Glutamatergic neuron (in vitro differentiated cells): ENCODE data around the gene AUTS2. TPM values are rescaled to one million over a fixed set of nuclear protein-coding genes. Genes with fewer than 3 reads are reported as not detected.

Experiments used
- DNase-seq: peaks from one replicate; pipeline ENCODE4 v3.0.0; 2022
- H3K27ac Mint-ChIP-seq: one replicate; pipeline ENCODE4 v1.8.0; 2020; ENCODE audit warnings: mild to moderate bottlenecking, mixed read lengths, inconsistent platforms; ENCODE audit not compliant: unreplicated experiment
- H3K27me3 Mint-ChIP-seq: one replicate; pipeline ENCODE4 v1.8.0; 2020; ENCODE audit warnings: mild to moderate bottlenecking, moderate library complexity, mixed read lengths, inconsistent platforms; ENCODE audit not compliant: unreplicated experiment
- H3K36me3 Mint-ChIP-seq: one replicate; pipeline ENCODE4 v1.8.0; 2020; ENCODE audit warnings: mild to moderate bottlenecking, mixed read lengths, inconsistent platforms; ENCODE audit not compliant: unreplicated experiment
- H3K4me1 Mint-ChIP-seq: one replicate; pipeline ENCODE4 v1.8.0; 2020; ENCODE audit warnings: mild to moderate bottlenecking, low read depth, mixed read lengths, inconsistent platforms; ENCODE audit not compliant: unreplicated experiment
- H3K4me3 Mint-ChIP-seq: one replicate; pipeline ENCODE4 v1.8.0; 2020; ENCODE audit warnings: mild to moderate bottlenecking, mixed read lengths, inconsistent platforms; ENCODE audit not compliant: unreplicated experiment
- H3K9me3 Mint-ChIP-seq: one replicate; pipeline ENCODE4 v1.8.0; 2020; ENCODE audit warnings: mild to moderate bottlenecking, moderate library complexity, mixed read lengths, inconsistent platforms; ENCODE audit not compliant: unreplicated experiment
- CTCF ChIP-seq: fragments of 200-600 bp; sonication (generic); IDR thresholded peaks from one replicate; pipeline ENCODE4 v1.5.0; 2021; ENCODE audit not compliant: partially characterized antibody, unreplicated experiment
- total RNA-seq: library from RNA; stranded (reverse); fragmentation: NEBNext Ultra II Directional; extraction: Animal tissue kit (Norgen Biotek cat#: 25700); gene quantifications from one replicate; pipeline ENCODE4 v1.2.1, GENCODE V29; 2021; ENCODE audit not compliant: unreplicated experiment

Gene AUTS2
- total RNA-seq, 1 donor from 2014 or later = 300 TPM

- no peak for TF ChIP-seq CTCF
- no peak for DNase-seq
- Mint-ChIP-seq H3K4me3 (no peak overlapping the region), H3K27ac (no peak overlapping the region), H3K4me1 (peaks cover 49% of the 10 kb centered on the region), H3K9me3 (peaks cover 8% of the 10 kb centered on the region), H3K27me3 (peaks cover 3% of the 10 kb centered on the region), H3K36me3 (no peaks in the 10 kb centered on the region)
Observed at GRCh38 chr7:69860941-69861622, 262.8 kb downstream of the AUTS2 start.

- Mint-ChIP-seq H3K36me3 (no peaks in the 10 kb centered on the region), H3K9me3 (peaks cover 8% of the 10 kb centered on the region), H3K4me3 (no peak overlapping the region), H3K27me3 (peaks cover 3% of the 10 kb centered on the region), H3K4me1 (peaks cover 54% of the 10 kb centered on the region), H3K27ac (no peak overlapping the region)
- no peak for TF ChIP-seq CTCF
- no peak for DNase-seq
Observed at GRCh38 chr7:69862413-69863064, 264.3 kb downstream of the AUTS2 start.

- peaks cover 47% of the 10 kb centered on the region for H3K4me1 Mint-ChIP-seq
- peak overlapping the region; percentile 23 for H3K4me3 Mint-ChIP-seq
- no peak for TF ChIP-seq CTCF
- H3K9me3 Mint-ChIP-seq = peaks cover 5% of the 10 kb centered on the region
- H3K27me3 Mint-ChIP-seq = peaks cover 3% of the 10 kb centered on the region
- H3K36me3 Mint-ChIP-seq = no peaks in the 10 kb centered on the region
- H3K27ac Mint-ChIP-seq = peak overlapping the region; percentile 53
- DNase-seq = no peak
Observed at GRCh38 chr7:69864274-69864673, 266.0 kb downstream of the AUTS2 start.

DNA sequence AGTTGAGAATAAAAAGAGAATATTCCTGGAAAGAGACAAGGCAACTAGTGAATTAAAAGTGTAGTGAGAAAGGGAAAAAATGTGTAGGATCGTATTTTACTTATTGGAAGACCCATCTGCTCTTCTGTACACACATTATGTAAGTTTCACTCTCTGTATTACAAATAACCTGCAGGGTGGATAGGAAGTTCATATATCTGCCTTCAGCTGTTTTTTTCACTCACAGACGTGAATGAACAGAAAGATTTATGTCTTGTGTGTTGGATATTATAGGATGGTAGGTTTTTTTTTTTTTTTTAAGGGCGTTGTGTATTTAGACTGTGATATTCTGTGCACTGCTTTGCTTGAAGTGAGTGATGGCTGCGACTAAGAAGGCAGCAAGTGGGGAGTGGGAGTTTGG, 266.5 kb downstream of the AUTS2 start:
- peaks cover 43% of the 10 kb centered on the region for H3K4me1 Mint-ChIP-seq
- no peak for TF ChIP-seq CTCF
- H3K9me3 Mint-ChIP-seq = peaks cover 5% of the 10 kb centered on the region
- no peak overlapping the region for H3K4me3 Mint-ChIP-seq
- DNase-seq = no peak
- no peaks in the 10 kb centered on the region for H3K36me3 Mint-ChIP-seq
- peak overlapping the region; percentile 53 for H3K27ac Mint-ChIP-seq
- peaks cover 3% of the 10 kb centered on the region for H3K27me3 Mint-ChIP-seq

DNA sequence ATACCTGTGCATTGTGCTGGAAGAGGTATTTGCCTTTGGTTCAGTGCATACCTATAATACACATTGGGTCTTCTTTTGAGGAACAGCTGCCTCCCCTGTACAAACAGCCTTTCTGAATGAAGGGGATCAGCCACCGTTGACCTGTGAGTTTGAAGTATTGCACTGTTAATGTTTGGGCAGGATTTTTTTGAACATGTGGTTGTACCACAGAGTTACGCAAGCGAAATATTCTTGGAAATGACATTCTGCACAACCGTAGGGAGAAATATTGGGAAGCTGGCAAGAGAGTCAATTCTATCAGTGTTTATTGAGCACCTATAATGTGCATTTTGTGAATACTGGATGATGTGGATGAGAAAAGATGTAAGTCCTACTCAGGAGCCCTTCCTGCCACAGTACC, 270.6 kb downstream of the AUTS2 start:
- H3K36me3 Mint-ChIP-seq = no peaks in the 10 kb centered on the region
- H3K27me3 Mint-ChIP-seq = peaks cover 3% of the 10 kb centered on the region
- no peak overlapping the region for H3K27ac Mint-ChIP-seq
- H3K9me3 Mint-ChIP-seq = peaks cover 2% of the 10 kb centered on the region
- H3K4me3 Mint-ChIP-seq = no peak overlapping the region
- TF ChIP-seq CTCF = no peak
- DNase-seq = no peak
- peaks cover 47% of the 10 kb centered on the region for H3K4me1 Mint-ChIP-seq
